GM23338 (cell line): ENCODE results near the gene NWD2. TPM values are rescaled to one million over a fixed set of nuclear protein-coding genes. Genes with fewer than 3 reads are reported as not detected.
A peak's percentile ranks its signal among the peaks of the same experiment; 100 is the strongest.

Experiments used
- ATAC-seq: fragments of 200-7000 bp; cut with Tn5 transposase; 3 replicates; pipeline ENCODE4 v1.9.1; 2020
- DNase-seq: peaks from one replicate; pipeline ENCODE4 v3.0.0-alpha.2; 2015; ENCODE audit warnings: low spot score
- H2AFZ ChIP-seq: fragments of 200-600 bp; sonication (generic); 2 replicates; pipeline ENCODE4 v1.8.0; 2016; ENCODE audit warnings: antibody characterized with exemption, mild to moderate bottlenecking, moderate library complexity
- H3F3A ChIP-seq: fragments of 200-600 bp; sonication (generic); replicated peaks from 2 replicates; pipeline ENCODE4 v1.8.0; 2017; ENCODE audit warnings: antibody characterized with exemption, mixed run types, low read depth
- H3K27ac ChIP-seq: fragments of 200-600 bp; sonication (generic); 2 replicates; pipeline ENCODE4 v1.6.1; 2016; ENCODE audit warnings: low read depth
- H3K27me3 ChIP-seq: fragments of 200-600 bp; sonication (generic); 2 replicates; pipeline ENCODE4 v1.8.0; 2016; ENCODE audit warnings: mild to moderate bottlenecking, mixed run types, moderate library complexity; ENCODE audit not compliant: insufficient read depth
- H3K36me3 ChIP-seq: fragments of 200-600 bp; sonication (generic); 2 replicates; pipeline ENCODE4 v1.8.0; 2016; ENCODE audit warnings: mild to moderate bottlenecking; ENCODE audit not compliant: insufficient read depth
- H3K4me1 ChIP-seq: fragments of 200-600 bp; sonication (generic); 2 replicates; pipeline ENCODE4 v1.8.0; 2016; ENCODE audit warnings: mild to moderate bottlenecking, moderate library complexity; ENCODE audit not compliant: insufficient read depth
- H3K4me2 ChIP-seq: fragments of 200-600 bp; sonication (generic); 2 replicates; pipeline ENCODE4 v1.7.1; 2017; ENCODE audit warnings: mixed run types
- H3K4me3 ChIP-seq: fragments of 200-600 bp; sonication (generic); 2 replicates; pipeline ENCODE4 v1.6.1; 2016; ENCODE audit warnings: mixed run types
- H3K79me2 ChIP-seq: fragments of 200-600 bp; sonication (generic); replicated peaks from 2 replicates; pipeline ENCODE4 v1.8.0; 2017; ENCODE audit warnings: mild to moderate bottlenecking; ENCODE audit not compliant: insufficient read depth
- H3K9me2 ChIP-seq: fragments of 200-600 bp; sonication (generic); 2 replicates; pipeline ENCODE4 v1.8.0; 2017; ENCODE audit not compliant: insufficient read depth
- H4K20me1 ChIP-seq: fragments of 200-600 bp; sonication (generic); replicated peaks from 2 replicates; pipeline ENCODE4 v1.8.0; 2017; ENCODE audit warnings: mild to moderate bottlenecking; ENCODE audit not compliant: insufficient read depth
- H3K27ac Mint-ChIP-seq: 2 replicates; pipeline ENCODE4 v1.8.0; 2020; ENCODE audit warnings: inconsistent platforms, mild to moderate bottlenecking, moderate library complexity, mixed read lengths
- H3K27me3 Mint-ChIP-seq: 3 replicates; pipeline ENCODE4 v1.8.0; 2022; ENCODE audit warnings: low read depth, mild to moderate bottlenecking, moderate library complexity, mixed read lengths, inconsistent platforms; ENCODE audit not compliant: insufficient read depth, poor library complexity
- H3K36me3 Mint-ChIP-seq: 3 replicates; pipeline ENCODE4 v1.8.0; 2021; ENCODE audit warnings: low read depth, mild to moderate bottlenecking, inconsistent platforms, moderate library complexity, mixed read lengths
- H3K4me1 Mint-ChIP-seq: 3 replicates; pipeline ENCODE4 v1.8.0; 2020; ENCODE audit warnings: mild to moderate bottlenecking, inconsistent platforms, mixed read lengths
- H3K4me3 Mint-ChIP-seq: 3 replicates; pipeline ENCODE4 v1.8.0; 2021; ENCODE audit warnings: moderate library complexity, mild to moderate bottlenecking, inconsistent platforms, mixed read lengths
- H3K9me3 Mint-ChIP-seq: 3 replicates; pipeline ENCODE4 v1.8.0; 2020; ENCODE audit warnings: moderate library complexity, mild to moderate bottlenecking, inconsistent platforms, mixed read lengths
- CREB1 ChIP-seq: fragments of 250-450 bp; sonication (Bioruptor Pico); IDR thresholded peaks from 2 replicates; pipeline ENCODE4 v1.5.0; 2020; ENCODE audit warnings: low read depth, mild to moderate bottlenecking, moderate library complexity
- NANOG ChIP-seq: IDR thresholded peaks from 2 replicates; pipeline ENCODE4 v1.6.1; 2016; ENCODE audit warnings: antibody characterized with exemption, borderline replicate concordance
- POLR2AphosphoS5 ChIP-seq: IDR thresholded peaks from 2 replicates; pipeline ENCODE4 v1.6.1; 2016; ENCODE audit warnings: antibody characterized with exemption, low read depth
- STAT1 ChIP-seq: IDR thresholded peaks from one replicate; pipeline ENCODE4 v1.6.1; 2016; ENCODE audit warnings: antibody characterized with exemption; ENCODE audit not compliant: unreplicated experiment
- polyA plus RNA-seq: library from polyadenylated mRNA; unstranded; fragments of >200 nt; fragmentation: Nextera tagmentation; extraction: Ambion mirVana; gene quantifications from 2 replicates; pipeline ENCODE4 v1.2.1, GENCODE V29; 2016
- total RNA-seq: library from RNA; depleted of rRNA; stranded (reverse); fragments of >200 nt; shearing (Covaris generic); gene quantifications from 2 replicates; pipeline ENCODE4 v1.2.3, GENCODE V29; 2014
- TF ChIP-seq, protein P1 (sequence below): fragments of 250-450 bp; sonication (Bioruptor Pico); IDR thresholded peaks from 2 replicates; pipeline ENCODE4 v1.5.0; 2020; ENCODE audit warnings: mild to moderate bottlenecking, moderate library complexity

NWD2 gene
- total and polyA plus RNA-seq, 2 experiments from 2014 or later: 0.07 TPM; not detected in 1

DNA sequence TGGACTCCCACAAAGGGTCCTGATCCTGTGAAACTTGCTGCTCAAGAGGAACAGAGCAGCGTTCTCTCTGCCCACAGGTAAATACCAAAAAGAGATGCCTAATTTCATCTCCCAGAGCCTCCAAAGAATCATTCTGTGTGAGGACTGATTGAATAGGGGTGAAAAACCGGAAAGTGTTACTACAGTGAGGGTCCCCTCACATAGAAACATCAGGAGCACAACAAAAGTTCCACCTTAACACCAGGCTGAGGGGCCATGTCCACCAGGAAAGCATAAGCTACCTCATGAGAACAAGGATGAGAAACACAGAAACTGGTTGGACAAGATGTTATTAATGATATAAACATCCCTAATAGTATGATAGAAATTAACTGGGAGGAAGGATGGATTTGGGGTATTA is 140.9 kb downstream of the NWD2 start (continued):
- TF ChIP-seq POLR2AphosphoS5 (no peak), STAT1 (no peak)

DNA sequence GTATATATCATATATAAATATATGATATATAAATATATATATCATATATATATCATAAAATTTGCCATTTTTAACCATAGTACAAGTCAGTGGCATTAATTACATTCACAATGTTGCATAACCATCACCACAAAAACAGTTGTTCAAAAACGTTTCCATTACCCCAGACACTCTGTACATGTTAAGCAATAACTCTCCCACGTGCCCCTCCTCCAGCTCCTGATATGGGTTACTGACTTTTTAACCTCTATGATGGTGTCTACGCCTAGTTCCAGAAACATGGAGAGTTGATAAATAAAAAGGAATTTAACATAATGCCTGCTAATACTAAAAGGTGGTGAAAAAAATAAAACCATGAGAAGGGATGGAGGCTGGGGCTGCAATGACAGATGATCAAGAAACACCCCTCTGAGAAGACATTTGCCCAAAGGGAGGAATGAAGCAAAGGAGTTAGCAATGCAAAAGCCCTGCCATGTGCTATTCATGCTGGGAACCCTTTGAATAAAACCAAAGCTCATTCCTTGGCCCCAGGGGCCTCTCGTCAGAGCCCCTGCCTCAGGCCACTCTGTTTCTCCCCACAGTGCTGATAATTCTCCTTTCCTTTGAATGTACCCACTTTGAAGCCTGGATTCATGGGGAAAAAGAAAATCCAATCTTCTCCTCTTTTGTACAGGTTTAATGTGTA is 144.3 kb downstream of the NWD2 start:
- DNase-seq: peak; percentile 58

More for the DNA sequence above, 144.3 kb downstream of the NWD2 start:
- Histone ChIP-seq H3K27me3 (no peaks in the 10 kb centered on the region), H2AFZ (no peak overlapping the region), H3K4me3 (no peak overlapping the region), H3K36me3 (no peaks in the 10 kb centered on the region), H3F3A (no peaks in the 10 kb centered on the region), H4K20me1 (no peaks in the 10 kb centered on the region), H3K27ac (peak overlapping the region; percentile 55; the same call in 1 of the 2 replicates), H3K79me2 (no peaks in the 10 kb centered on the region), H3K9me2 (no peaks in the 10 kb centered on the region), H3K4me1 (peaks cover 11% of the 10 kb centered on the region), H3K4me2 (peak overlapping the region; percentile 9; the same call in 1 of the 2 replicates)
- Mint-ChIP-seq H3K36me3 (no peaks in the 10 kb centered on the region), H3K4me3 (peak overlapping the region; percentile 25; the same call in 2 of the 3 replicates), H3K27ac (peak overlapping the region; percentile 64; the same call in 1 of the 2 replicates), H3K9me3 (no peaks in the 10 kb centered on the region), H3K4me1 (peaks cover 15% of the 10 kb centered on the region; the same call in 2 of the 3 replicates), H3K27me3 (peaks cover 2% of the 10 kb centered on the region)
- TF ChIP-seq, protein P1, sequence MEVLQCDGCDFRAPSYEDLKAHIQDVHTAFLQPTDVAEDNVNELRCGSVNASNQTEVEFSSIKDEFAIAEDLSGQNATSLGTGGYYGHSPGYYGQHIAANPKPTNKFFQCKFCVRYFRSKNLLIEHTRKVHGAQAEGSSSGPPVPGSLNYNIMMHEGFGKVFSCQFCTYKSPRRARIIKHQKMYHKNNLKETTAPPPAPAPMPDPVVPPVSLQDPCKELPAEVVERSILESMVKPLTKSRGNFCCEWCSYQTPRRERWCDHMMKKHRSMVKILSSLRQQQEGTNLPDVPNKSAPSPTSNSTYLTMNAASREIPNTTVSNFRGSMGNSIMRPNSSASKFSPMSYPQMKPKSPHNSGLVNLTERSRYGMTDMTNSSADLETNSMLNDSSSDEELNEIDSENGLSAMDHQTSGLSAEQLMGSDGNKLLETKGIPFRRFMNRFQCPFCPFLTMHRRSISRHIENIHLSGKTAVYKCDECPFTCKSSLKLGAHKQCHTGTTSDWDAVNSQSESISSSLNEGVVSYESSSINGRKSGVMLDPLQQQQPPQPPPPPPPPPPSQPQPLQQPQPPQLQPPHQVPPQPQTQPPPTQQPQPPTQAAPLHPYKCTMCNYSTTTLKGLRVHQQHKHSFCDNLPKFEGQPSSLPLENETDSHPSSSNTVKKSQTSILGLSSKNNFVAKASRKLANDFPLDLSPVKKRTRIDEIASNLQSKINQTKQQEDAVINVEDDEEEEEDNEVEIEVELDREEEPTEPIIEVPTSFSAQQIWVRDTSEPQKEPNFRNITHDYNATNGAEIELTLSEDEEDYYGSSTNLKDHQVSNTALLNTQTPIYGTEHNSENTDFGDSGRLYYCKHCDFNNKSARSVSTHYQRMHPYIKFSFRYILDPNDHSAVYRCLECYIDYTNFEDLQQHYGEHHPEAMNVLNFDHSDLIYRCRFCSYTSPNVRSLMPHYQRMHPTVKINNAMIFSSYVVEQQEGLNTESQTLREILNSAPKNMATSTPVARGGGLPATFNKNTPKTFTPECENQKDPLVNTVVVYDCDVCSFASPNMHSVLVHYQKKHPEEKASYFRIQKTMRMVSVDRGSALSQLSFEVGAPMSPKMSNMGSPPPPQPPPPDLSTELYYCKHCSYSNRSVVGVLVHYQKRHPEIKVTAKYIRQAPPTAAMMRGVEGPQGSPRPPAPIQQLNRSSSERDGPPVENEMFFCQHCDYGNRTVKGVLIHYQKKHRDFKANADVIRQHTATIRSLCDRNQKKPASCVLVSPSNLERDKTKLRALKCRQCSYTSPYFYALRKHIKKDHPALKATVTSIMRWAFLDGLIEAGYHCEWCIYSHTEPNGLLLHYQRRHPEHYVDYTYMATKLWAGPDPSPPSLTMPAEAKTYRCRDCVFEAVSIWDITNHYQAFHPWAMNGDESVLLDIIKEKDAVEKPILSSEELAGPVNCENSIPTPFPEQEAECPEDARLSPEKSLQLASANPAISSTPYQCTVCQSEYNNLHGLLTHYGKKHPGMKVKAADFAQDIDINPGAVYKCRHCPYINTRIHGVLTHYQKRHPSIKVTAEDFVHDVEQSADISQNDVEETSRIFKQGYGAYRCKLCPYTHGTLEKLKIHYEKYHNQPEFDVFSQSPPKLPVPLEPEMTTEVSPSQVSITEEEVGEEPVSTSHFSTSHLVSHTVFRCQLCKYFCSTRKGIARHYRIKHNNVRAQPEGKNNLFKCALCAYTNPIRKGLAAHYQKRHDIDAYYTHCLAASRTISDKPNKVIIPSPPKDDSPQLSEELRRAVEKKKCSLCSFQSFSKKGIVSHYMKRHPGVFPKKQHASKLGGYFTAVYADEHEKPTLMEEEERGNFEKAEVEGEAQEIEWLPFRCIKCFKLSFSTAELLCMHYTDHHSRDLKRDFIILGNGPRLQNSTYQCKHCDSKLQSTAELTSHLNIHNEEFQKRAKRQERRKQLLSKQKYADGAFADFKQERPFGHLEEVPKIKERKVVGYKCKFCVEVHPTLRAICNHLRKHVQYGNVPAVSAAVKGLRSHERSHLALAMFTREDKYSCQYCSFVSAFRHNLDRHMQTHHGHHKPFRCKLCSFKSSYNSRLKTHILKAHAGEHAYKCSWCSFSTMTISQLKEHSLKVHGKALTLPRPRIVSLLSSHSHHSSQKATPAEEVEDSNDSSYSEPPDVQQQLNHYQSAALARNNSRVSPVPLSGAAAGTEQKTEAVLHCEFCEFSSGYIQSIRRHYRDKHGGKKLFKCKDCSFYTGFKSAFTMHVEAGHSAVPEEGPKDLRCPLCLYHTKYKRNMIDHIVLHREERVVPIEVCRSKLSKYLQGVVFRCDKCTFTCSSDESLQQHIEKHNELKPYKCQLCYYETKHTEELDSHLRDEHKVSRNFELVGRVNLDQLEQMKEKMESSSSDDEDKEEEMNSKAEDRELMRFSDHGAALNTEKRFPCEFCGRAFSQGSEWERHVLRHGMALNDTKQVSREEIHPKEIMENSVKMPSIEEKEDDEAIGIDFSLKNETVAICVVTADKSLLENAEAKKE: peak; percentile 87
- TF ChIP-seq NANOG: peak; percentile 57
- TF ChIP-seq CREB1: no peak
- ATAC-seq: peak; percentile 91
